Stimulated activated CD8-positive, alpha-beta memory T cell treated with anti-CD3 and anti-CD28 coated beads, Interleukin-4, amount 100 ng/mL, for 4 hours (primary cell): ENCODE results near the gene LRP2BP.

Experiments used
- DNase-seq, 2 donors: peaks; one replicate each; pipeline ENCODE4 v3.0.0-alpha.2; 2020; ENCODE audit warnings: low read depth in 2 of 2, low spot score in 1 of 2

The LRP2BP gene

DNA sequence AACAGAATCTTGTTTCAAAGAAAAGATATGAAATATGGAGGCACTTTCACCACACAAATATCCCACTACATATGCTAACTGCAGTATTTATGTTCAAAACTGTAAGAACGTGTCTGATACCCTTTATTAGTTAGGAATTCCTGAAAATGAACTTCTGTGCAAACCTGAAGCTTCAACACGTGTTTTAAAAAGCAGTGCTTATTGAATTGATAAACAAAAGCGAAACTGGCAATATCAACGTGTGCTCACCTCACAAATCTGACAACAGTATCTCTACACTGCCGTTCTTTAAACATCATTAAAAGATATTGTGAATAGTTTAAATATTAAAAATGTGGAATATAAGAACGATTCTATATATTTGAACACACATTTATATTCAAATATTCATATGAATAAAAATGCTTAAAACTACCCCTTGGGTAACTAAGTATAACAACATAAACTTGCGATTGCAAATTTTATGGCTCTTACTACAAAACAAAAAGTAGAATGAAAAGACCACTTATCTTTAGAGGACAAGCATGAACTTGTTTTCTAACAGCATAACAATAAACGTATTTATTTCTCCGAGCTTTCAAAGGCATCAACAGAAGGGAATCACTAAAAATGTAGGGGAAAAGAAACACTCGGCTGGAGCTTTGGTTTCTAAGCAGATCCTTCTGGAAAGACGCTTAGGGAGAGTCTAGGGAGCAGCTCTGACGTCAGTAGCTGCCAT, at the start of gene LRP2BP:
LRP2BP (minus strand) TSS at position 687 of the 718 bp plus-strand sequence. CDS start 17,738 bp downstream, outside the sequence.
- no peak for DNase-seq

- DNase-seq: no peak
Measured at GRCh38 chr4:185445209-185445608, 49.5 kb upstream of the LRP2BP start.

DNA sequence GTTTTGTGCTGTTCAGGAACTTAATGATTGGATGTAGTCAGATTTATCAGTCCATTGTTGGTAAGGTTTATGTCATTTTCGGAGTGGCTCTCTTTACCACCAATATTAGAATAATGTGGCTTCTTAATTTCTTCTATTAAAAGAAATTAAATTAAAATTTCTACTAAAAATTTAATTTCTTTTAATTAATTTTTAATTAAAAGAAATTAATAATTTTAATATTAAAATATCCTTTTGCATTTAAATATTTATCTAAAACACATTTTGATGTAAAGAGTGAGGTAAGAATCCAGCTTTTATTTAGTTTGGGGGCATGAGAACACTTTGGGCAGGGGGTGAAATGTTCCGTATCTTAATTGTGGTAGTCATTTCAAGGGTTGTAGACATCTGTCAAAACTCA, 45.8 kb upstream of the LRP2BP start:
- no peak for DNase-seq

GRCh38 chr4:185437809-185438208, 42.1 kb upstream of the LRP2BP start:
- DNase-seq: no peak

GRCh38 chr4:185435466-185435865, 39.7 kb upstream of the LRP2BP start:
- no peak for DNase-seq

DNA sequence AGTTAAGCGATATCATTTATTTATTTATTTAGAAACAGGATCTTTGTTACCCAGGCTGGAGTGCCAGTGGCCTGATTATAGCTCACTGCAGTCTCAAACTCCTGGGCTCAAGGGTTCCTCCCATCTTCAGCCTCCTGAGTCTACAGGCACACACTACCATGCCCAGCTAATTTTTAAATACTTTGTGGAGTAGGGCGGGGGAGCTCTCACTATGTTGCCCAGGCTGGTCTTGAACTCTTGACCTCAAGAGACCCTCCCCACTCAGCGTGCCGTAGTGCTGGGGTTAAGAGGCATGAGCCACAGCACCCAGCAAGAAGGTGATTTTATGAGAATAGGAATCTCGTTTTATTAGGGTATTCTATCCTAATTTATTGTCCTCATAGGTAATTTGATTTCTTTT, 33.9 kb upstream of the LRP2BP start:
- DNase-seq: no peak

GRCh38 chr4:185426960-185427688, 31.4 kb upstream of the LRP2BP start:
- no peak for DNase-seq

GRCh38 chr4:185425647-185426352, 30.1 kb upstream of the LRP2BP start, which contains the start of gene UFSP2:
UFSP2 (minus strand) TSS chr4:185425964; CDS start chr4:185425868, 96 bp downstream.
- DNase-seq: peak; percentile 78 to 82

- DNase-seq: no peak
Measured at GRCh38 chr4:185424905-185425646, 29.4 kb upstream of the LRP2BP start.

GRCh38 chr4:185421366-185422124, 25.8 kb upstream of the LRP2BP start:
- DNase-seq: no peak

DNA sequence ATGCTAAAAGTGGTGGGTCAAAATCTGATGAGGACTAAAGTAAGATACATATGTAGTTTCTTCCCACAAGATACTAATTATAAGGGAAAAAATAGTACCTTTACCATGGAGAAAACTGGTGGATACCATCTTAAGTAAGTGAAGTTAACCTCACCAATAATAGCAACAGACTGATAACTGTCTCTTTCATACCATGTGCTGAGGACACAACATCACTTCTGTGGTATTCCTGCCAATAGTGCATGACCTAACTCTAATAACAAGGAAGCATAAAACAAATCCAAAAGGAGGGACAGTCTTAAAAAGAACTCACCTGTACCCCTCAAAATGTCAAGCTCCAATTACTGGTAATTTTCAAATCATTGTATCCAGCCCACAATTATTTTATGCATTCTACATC, 21.2 kb upstream of the LRP2BP start:
- no peak for DNase-seq

DNA sequence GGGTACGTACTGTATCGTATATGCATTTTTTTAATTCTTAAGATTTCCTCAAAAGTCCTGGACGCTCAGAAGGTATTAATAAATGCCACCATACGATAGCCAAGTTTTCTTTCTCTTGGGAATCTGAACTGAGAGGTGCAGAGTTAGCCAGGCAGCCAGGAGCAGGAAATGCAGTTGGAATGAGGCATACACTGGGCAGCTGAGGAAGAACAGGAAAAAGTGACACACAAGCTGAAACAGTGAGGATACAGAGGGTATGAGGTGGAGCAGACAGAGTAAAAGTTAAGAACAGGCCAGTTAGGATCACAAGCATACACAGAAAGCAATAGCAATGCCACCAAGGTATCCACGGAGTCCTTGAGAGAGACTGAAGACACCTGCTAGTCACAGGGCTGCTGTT, 16.7 kb upstream of the LRP2BP start:
- DNase-seq: no peak

DNA sequence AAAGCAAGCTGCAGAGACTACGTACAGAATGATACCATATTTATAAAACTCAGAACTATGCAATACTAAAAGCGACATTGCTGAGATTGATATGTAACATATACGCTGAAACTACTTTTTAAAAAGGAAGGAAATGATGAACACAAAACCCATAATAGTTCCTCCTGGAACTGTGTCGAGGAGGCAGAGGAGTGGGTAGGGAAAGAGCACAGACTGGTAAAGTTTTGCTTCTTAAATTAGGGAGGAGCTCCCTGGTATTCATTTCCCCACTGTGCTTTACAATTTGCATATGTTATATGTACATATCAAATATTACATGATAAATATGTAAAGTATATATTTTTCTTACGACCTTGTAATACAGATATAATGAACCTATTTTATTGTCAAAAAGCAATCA, 16.1 kb upstream of the LRP2BP start:
- DNase-seq: no peak

GRCh38 chr4:185408432-185408831, 12.7 kb upstream of the LRP2BP start:
- no peak for DNase-seq

DNA sequence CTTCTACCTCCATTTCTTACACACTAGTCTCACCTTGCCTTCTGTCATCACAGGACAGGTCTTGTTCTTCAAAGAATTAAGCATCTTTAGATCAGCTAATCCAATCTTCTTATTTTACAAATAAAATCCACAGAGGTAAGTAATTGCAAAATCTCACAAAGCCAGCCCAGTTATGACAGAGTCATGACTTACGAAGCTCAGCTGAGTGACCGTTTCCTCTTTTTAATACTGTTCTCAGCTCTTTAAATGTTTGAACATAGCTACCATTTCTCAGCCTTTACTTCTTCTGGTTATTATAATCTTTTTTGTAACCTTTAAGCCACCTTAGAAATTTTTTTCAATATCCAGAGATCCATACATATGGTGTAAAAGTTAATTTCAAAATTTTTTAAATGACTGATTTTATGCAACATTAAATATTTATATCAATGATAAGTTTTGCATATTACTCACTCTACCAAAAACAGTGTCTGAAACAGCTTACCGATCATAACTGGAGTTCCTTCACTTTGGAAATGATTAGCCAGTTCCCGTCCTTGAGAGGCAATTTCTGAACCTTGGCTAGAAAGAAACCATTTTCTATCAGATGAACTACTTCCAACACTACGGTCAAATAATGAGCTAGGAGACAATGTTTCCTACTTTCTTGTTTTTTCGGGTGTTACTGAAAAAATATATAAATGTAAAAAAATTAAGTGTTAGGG, 9.7 kb upstream of the LRP2BP start:
- DNase-seq: no peak

GRCh38 chr4:185404031-185404430, 8.3 kb upstream of the LRP2BP start:
- no peak for DNase-seq

- DNase-seq: no peak
Measured at GRCh38 chr4:185399466-185399865, 3.7 kb upstream of the LRP2BP start.

DNA sequence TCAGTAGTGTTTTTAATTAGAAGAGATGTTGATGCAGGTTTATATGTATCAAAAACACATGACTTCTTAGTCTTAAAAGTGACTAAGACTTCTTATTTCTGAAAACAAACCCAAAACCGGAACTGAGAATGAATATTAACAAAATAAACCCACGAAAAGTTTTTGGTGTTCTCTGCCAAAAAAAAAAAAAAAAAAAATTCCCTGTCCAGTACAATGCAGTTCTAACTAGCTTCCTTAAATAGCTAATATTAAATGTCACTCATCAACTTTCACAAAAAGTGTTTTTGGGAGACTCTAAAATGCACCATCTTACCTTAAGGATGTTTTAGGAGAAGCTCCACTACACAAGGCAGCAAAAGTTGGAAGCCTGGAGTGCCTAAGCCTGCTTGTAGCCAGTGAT, 2.9 kb upstream of the LRP2BP start:
- no peak for DNase-seq

GRCh38 chr4:185396724-185397385, 1.1 kb upstream of the LRP2BP start, which contains the start of gene ANKRD37:
ANKRD37 (plus strand) TSS chr4:185396841; CDS start chr4:185396924, 83 bp downstream.
- no peak for DNase-seq
